Heart left ventricle (tissue), 16 donors: ENCODE results near the gene RNF130. TPM values are rescaled to one million over a fixed set of nuclear protein-coding genes. Genes with fewer than 3 reads are reported as not detected.
A peak's percentile ranks its signal among the peaks of the same experiment; 100 is the strongest.

Experiments used
- ATAC-seq, 4 donors: fragments of 200-7000 bp; cut with Tn5 transposase; one replicate each; pipeline ENCODE4 v1.9.1; 2020 to 2022; ENCODE audit warnings: moderate library complexity in 4 of 4, mild to moderate bottlenecking in 3 of 4, moderate number of reproducible peaks in 1 of 4
- DNase-seq, 5 donors: peaks; one replicate each; pipeline ENCODE4 v3.0.0-alpha.2; 2020
- H3K27ac ChIP-seq, 12 donors: fragments of 200-600 bp; sonication (generic) in 4 of 12; one replicate each; pipeline versions ENCODE4 v1.5.0 to v1.8.0; 2016 to 2022; ENCODE audit warnings: mild to moderate bottlenecking in 2 of 12
- H3K27me3 ChIP-seq, 9 donors: fragments of 200-600 bp; sonication (generic) in 2 of 9; one replicate each; pipeline versions ENCODE4 v1.5.1 to v1.8.0; 2016 to 2022; ENCODE audit warnings: mild to moderate bottlenecking in 3 of 9
- H3K36me3 ChIP-seq, 9 donors: fragments of 200-600 bp; sonication (generic) in 2 of 9; one replicate each; pipeline versions ENCODE4 v1.5.0 to v1.8.0; 2018 to 2022; ENCODE audit warnings: mild to moderate bottlenecking in 2 of 9
- H3K4me1 ChIP-seq, 12 donors: fragments of 200-600 bp; sonication (generic) in 4 of 12; one replicate each; pipeline versions ENCODE4 v1.5.0 to v1.8.0; 2016 to 2022; ENCODE audit warnings: mild to moderate bottlenecking in 3 of 12
- H3K4me3 ChIP-seq, 12 donors: fragments of 200-600 bp; sonication (generic) in 4 of 12; one replicate each; pipeline versions ENCODE4 v1.5.0 to v1.8.0; 2017 to 2022; ENCODE audit warnings: mild to moderate bottlenecking in 9 of 12, moderate library complexity in 4 of 12
- H3K9me3 ChIP-seq, 12 donors: fragments of 200-600 bp; sonication (generic) in 4 of 12; one replicate each; pipeline versions ENCODE4 v1.5.0 to v1.8.0; 2016 to 2022; ENCODE audit warnings: mild to moderate bottlenecking in 1 of 12
- CTCF ChIP-seq, 12 donors: fragments of 200-600 bp; sonication (generic) in 4 of 12; IDR thresholded peaks; one replicate each; pipeline versions ENCODE4 v1.5.0 to v1.8.0; 2018 to 2022; ENCODE audit warnings: antibody characterized with exemption in 12 of 12, mild to moderate bottlenecking in 5 of 12
- POLR2A ChIP-seq, 2 donors: fragments of 450-650 bp; IDR thresholded peaks; one replicate each; pipeline ENCODE4 v1.6.1; 2017; ENCODE audit warnings: antibody characterized with exemption in 2 of 2, mild to moderate bottlenecking in 2 of 2, moderate library complexity in 2 of 2
- WGBS, 4 donors: extraction: QIAGEN DNeasy Blood & Tissue Kit in 2 of 4; methylation state at CpG; one replicate each; pipeline versions ENCODE4 v1.1.5 to v1.1.7; 2013 to 2018; 5-methylcytosine and 5-hydroxymethylcytosine counted together
- intact Hi-C, 10 donors: fragments of 100-400 bp; cut with DNase I; formaldehyde crosslinking; loops; one replicate each; pipeline versions ENCODE4 v1.11.1 to v1.14.2; 2022
- polyA plus RNA-seq, 2 donors: library from polyadenylated mRNA; stranded (reverse); fragments of 200-250 nt; gene quantifications; one replicate each; pipeline ENCODE4 v1.2.3, GENCODE V29; 2013
- total RNA-seq, 9 donors: library from RNA; depleted of rRNA in 2 of 9; stranded (reverse); fragments of >200 nt in 2 of 9; fragmentation: NEBNext Ultra II Directional in 3 of 9; extraction: Animal tissue kit (Norgen Biotek cat#: 25700) in 3 of 9; gene quantifications; one replicate each; pipeline versions ENCODE4 v1.1.0 to v1.2.4, GENCODE V29; 2016 to 2023
- donor health status: ischemic (EF 13 %, LVEDD 7.1; RV severe dilation, severe dysfunction).
- donor health status: healthy with polysubstance abuse.
- donor health status: DM: no; HTN: yes; CAD: no.
- donor health status: DM: no; HTN: no; CAD: no.
- donor health status: ischemic (EF 25% LVEDD 6.9; RV normal size, moderate dysfunction).
- donor health status: ischemic (EF 25% LVEDD 5.7; RV mildly dilated, moderate dysfunction).
- donor health status: healthy.
- donor health status: DM: yes; HTN: yes; CAD: no.
- donor health status: ischemic (EF 35%, LVEDD 5.7; RV mildly dilated, moderate dysfunction).
- donor health status: nonischemic (EF 11% LVEDD 7.7; RV severe dilation, severe dysfunction).
- donor health status: DM: yes; HTN: yes; CAD: no.
- donor health status: PGD.
- donor health status: ischemic (EF 29% LVEDD 5.4; RV normal size, mild dysfunction).
- donor health status: nonischemic (EF 23%, LVEDD 6.1; RV moderate dilation, normal function).

RNF130 gene
- total and polyA plus RNA-seq, 11 donors: 26.3 to 76.2 (median 38.7) TPM

DNA sequence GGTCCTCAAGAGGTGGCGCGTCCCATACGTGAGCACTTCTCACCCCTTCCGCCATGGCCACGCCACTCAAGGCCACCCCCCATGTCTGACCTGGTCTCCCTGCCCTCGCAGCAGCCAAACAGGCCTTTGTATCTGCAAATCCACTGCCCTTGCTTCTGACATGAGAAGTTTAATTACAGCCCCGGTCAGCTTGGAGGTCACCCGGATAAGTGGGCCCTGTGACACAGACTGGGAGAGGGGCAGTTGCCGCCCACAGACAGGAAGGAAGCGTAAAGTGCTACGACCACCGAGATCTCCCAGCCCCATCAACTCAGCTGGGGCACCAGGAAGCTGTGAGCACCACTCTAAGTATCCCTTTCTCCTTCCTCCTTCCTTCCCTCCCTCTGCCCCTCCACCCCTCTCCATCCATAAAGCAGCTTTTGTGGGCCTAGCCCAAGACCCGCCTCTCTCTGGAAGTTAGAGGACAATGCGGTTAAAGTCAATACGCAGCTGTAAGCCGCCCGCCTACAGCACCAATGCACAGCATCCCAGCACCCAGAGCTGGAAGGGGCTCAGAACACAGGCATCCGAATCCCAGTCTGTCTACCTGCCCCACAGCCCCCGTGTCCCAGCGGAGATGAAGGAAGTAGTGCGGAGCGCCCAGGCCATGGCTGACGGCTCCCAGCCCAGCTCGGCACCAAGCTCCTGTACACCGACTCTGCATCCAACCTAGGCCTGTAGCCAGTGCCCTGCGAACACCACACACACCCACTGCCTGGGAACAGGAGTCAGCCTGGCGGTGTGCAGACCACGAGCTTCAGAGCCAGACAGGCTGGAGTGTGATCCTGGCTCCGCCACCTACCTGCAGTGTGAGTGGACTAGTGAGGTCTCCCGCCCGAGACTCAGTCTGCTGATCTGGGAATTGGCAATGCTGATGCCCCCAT is 44.8 kb upstream of the RNF130 start:
- Histone ChIP-seq H3K4me1 (no peaks in the 10 kb centered on the region), H3K27me3 (peaks cover 0 to 24% (median 0%) of the 10 kb centered on the region in 9 donors), H3K9me3 (no peaks in the 10 kb centered on the region), H3K4me3 (no peak overlapping the region), H3K36me3 (no peaks in the 10 kb centered on the region), H3K27ac (no peak overlapping the region)
- TF ChIP-seq POLR2A (IDR thresholded peaks at IDR 0.05) (no peak), CTCF (IDR thresholded peaks at IDR 0.05) (no peak)
- peak in 1 of 5 donors; percentile 53 for DNase-seq
- intact Hi-C loops: no loop called here
- no peak for ATAC-seq
- 75 to 80% (median 79%) methylated on average over 24 to 31 of the region's 31 CpGs for WGBS, 4 donors

DNA sequence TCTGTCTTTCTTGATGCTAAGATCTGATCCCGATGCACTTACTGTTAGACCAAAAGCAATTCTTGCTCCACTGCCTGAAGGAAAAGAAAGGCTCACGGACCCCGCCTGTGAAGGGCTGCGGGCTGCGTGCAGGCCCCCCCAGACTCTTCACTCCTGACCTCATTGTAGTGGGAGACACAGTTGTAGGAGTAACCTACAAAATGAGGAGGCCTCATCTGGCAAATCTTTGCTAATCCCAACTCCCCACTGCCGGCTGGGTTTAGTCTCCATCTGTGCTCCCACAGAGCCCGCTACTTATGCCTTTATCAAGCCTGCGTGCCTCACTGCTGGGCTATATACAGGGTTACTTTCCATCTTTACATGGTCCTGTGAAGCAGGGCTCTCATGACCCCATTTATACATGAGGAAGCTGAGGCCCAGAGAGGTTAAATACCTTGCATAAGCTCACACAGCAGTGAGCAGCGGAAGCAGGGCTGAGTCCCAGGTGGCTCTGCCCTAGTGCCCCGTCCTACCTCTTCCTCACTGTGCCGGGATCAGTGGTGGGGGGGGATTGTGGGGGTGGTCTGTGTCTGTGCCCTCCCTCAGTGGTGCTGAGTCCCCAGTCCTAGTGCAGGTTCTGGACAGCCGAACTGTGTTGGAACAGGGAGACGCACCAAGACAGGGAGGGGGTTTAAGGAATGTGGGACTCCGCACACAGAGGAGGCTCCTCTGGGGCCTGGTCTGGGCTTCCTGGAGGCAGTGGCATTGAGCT is 43.9 kb upstream of the RNF130 start:
- TF ChIP-seq POLR2A (IDR thresholded peaks at IDR 0.05): no peak
- TF ChIP-seq CTCF (IDR thresholded peaks at IDR 0.05): no peak
- ATAC-seq (no peak), DNase-seq (peak in 1 of 5 donors; percentile 8)
- 82 to 89% (median 86%) methylated on average over 11 to 14 of the region's 14 CpGs for WGBS, 4 donors
- no peaks in the 10 kb centered on the region for H3K36me3 ChIP-seq
- no peak overlapping the region for H3K27ac ChIP-seq
- H3K4me3 ChIP-seq: no peak overlapping the region
- peaks cover 0 to 20% (median 0%) of the 10 kb centered on the region in 9 donors for H3K27me3 ChIP-seq
- H3K9me3 ChIP-seq: no peaks in the 10 kb centered on the region
- no peaks in the 10 kb centered on the region for H3K4me1 ChIP-seq
- intact Hi-C loops: no loop called here

DNA sequence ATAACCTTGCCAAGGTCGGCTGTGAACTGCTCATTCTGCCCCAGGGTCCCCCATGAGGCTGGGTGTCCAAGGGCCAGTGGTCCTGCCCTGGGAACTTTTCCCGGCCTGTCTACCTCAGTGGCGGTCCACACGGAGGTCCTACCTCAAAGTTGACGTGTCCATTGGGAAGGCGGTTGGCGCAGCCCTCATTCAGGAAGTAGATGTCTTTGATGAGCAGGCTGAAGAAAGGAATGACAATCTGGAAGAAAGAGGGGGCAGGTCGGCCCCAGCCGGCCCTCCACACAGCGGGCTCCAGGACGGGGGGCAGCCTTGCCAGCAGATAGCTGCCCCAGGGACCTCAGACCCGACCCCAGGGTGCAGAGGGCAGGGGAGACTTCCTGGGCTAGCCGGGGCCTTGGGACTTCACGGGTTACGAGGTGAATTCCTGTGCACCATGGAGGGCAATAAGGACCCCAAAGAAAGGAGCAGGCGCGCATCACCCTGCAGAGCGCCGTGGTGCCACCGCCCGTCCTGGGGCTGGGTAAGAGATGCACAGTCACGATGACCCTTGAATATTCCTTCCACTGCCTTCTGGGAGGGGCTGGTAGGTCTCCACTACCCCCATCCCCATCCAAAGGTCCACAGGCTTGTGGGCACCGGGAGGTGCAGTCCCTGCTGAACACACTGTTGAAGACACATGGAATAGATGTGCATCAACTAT is 42.9 kb upstream of the RNF130 start:
- WGBS, 4 donors: 84 to 94% (median 87%) methylated on average over 11 to 23 of the region's 23 CpGs
- peak in 1 of 5 donors; percentile 37 for DNase-seq
- Histone ChIP-seq H3K27me3 (peaks cover 0 to 12% (median 0%) of the 10 kb centered on the region in 9 donors), H3K9me3 (no peaks in the 10 kb centered on the region), H3K4me3 (no peak overlapping the region), H3K27ac (no peak overlapping the region), H3K36me3 (no peaks in the 10 kb centered on the region), H3K4me1 (no peaks in the 10 kb centered on the region)
- intact Hi-C loops: no loop called here
- TF ChIP-seq CTCF (IDR thresholded peaks at IDR 0.05) (no peak), POLR2A (IDR thresholded peaks at IDR 0.05) (no peak)
- ATAC-seq: no peak
